Measurements from ENCODE around the gene HENMT1. TPM values are rescaled to one million over a fixed set of nuclear protein-coding genes. Genes with fewer than 3 reads are reported as not detected.
A peak's percentile ranks its signal among the peaks of the same experiment; 100 is the strongest.

HENMT1 gene
- total and polyA plus RNA-seq, 9 of the 15 experiments (the other 6 are each of a cell fraction or from before 2014, with no cell fraction given): not detected

DNA sequence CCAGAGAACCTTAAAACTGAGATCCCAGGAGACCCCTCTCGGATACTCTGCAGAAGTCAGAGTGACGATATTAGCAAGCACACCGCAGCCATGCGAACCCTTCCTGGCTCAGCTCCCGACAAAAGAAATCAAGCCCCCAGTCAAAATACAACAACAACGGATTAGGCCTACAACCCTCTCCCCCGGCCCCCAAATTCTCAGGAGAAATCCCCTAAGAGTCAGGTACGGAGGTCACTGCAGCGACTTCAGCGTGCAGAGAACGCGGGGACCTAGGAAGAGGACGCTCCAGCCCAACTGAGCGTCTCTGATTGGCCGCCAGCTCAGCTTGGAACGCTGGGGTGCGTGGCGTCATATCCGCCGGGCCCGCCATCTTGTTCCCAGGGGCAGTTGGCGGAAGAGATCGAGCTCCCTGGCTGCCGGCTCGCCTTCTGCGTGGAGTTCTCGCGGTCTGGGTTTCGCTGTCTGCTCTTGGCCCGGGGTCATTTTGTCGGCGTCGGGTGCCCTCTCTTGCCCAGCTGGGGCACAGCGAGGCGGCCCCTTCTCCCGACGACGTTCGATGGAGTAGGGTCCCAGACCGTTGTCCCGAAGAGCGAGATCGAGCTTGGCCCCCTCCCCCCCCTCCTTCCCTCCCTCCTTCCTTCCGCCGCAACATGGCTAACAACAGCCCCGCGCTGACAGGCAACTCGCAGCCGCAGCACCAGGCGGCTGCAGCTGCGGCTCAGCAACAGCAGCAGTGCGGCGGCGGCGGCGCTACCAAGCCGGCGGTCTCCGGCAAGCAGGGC is 31.2 kb upstream of the HENMT1 start, which contains the start of gene PRPF38B (continued):
- TF ChIP-seq, protein P1, sequence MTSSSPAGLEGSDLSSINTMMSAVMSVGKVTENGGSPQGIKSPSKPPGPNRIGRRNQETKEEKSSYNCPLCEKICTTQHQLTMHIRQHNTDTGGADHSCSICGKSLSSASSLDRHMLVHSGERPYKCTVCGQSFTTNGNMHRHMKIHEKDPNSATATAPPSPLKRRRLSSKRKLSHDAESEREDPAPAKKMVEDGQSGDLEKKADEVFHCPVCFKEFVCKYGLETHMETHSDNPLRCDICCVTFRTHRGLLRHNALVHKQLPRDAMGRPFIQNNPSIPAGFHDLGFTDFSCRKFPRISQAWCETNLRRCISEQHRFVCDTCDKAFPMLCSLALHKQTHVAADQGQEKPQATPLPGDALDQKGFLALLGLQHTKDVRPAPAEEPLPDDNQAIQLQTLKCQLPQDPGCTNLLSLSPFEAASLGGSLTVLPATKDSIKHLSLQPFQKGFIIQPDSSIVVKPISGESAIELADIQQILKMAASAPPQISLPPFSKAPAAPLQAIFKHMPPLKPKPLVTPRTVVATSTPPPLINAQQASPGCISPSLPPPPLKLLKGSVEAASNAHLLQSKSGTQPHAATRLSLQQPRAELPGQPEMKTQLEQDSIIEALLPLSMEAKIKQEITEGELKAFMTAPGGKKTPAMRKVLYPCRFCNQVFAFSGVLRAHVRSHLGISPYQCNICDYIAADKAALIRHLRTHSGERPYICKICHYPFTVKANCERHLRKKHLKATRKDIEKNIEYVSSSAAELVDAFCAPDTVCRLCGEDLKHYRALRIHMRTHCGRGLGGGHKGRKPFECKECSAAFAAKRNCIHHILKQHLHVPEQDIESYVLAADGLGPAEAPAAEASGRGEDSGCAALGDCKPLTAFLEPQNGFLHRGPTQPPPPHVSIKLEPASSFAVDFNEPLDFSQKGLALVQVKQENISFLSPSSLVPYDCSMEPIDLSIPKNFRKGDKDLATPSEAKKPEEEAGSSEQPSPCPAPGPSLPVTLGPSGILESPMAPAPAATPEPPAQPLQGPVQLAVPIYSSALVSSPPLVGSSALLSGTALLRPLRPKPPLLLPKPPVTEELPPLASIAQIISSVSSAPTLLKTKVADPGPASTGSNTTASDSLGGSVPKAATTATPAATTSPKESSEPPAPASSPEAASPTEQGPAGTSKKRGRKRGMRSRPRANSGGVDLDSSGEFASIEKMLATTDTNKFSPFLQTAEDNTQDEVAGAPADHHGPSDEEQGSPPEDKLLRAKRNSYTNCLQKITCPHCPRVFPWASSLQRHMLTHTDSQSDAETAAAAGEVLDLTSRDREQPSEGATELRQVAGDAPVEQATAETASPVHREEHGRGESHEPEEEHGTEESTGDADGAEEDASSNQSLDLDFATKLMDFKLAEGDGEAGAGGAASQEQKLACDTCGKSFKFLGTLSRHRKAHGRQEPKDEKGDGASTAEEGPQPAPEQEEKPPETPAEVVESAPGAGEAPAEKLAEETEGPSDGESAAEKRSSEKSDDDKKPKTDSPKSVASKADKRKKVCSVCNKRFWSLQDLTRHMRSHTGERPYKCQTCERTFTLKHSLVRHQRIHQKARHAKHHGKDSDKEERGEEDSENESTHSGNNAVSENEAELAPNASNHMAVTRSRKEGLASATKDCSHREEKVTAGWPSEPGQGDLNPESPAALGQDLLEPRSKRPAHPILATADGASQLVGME (CRISPR knock-in tag; IDR thresholded peaks at IDR 0.05): peak; percentile 42; the same call in 1 of the 2 replicates
- TF ChIP-seq ARID1B (IDR thresholded peaks at IDR 0.05) (no peak; the same call in 1 of the 2 replicates), NBN (IDR thresholded peaks at IDR 0.05; ENCODE audit: low read depth) (peak; percentile 86), FOSL1 (tag; conservative IDR thresholded peaks at IDR 0.05) (no peak; the same call in 1 of the 2 replicates), ZNF224 (CRISPR knock-in tag; IDR thresholded peaks at IDR 0.05) (no peak), ZNF79 (CRISPR knock-in tag; IDR thresholded peaks at IDR 0.05; ENCODE audit: low read depth) (no peak), SNRNP70 (optimal IDR thresholded peaks at IDR 0.05; ENCODE audit: low read depth, low read length) (no peak), SREBF2 (CRISPR knock-in tag; IDR thresholded peaks at IDR 0.05) (0 out of 2 replicates have a peak, but pooled peaks have one; percentile 83), SP1 (CRISPR knock-in tag; IDR thresholded peaks at IDR 0.05) (peak; percentile 86), MXI1 (IDR thresholded peaks at IDR 0.05; ENCODE audit: low read depth, low read length) (no peak), ZSCAN32 (CRISPR knock-in tag; IDR thresholded peaks at IDR 0.05) (0 out of 2 replicates have a peak, but pooled peaks have one; percentile 2), MTA3 (IDR thresholded peaks at IDR 0.05; ENCODE audit: borderline replicate concordance) (no peak; the same call in 1 of the 2 replicates), STAT5A (IDR thresholded peaks at IDR 0.05; ENCODE audit: borderline replicate concordance, low read length) (peak; percentile 20; the same call in 1 of the 2 replicates), CAMTA2 (CRISPR knock-in tag; conservative IDR thresholded peaks at IDR 0.05) (0 out of 2 replicates have a peak, but pooled peaks have one; percentile 65), BCOR (IDR thresholded peaks at IDR 0.05) (0 out of 2 replicates have a peak, but pooled peaks have one; percentile 27)
- TF ChIP-seq, protein P2, sequence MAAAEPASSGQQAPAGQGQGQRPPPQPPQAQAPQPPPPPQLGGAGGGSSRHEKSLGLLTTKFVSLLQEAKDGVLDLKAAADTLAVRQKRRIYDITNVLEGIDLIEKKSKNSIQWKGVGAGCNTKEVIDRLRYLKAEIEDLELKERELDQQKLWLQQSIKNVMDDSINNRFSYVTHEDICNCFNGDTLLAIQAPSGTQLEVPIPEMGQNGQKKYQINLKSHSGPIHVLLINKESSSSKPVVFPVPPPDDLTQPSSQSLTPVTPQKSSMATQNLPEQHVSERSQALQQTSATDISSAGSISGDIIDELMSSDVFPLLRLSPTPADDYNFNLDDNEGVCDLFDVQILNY (CRISPR knock-in tag; IDR thresholded peaks at IDR 0.05): no peak; the same call in 1 of the 2 replicates
- TF ChIP-seq, protein P3, sequence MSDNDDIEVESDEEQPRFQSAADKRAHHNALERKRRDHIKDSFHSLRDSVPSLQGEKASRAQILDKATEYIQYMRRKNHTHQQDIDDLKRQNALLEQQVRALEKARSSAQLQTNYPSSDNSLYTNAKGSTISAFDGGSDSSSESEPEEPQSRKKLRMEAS (CRISPR knock-in tag; IDR thresholded peaks at IDR 0.05): peak; percentile 61; the same call in 1 of the 2 replicates
- TF ChIP-seq, protein P4, sequence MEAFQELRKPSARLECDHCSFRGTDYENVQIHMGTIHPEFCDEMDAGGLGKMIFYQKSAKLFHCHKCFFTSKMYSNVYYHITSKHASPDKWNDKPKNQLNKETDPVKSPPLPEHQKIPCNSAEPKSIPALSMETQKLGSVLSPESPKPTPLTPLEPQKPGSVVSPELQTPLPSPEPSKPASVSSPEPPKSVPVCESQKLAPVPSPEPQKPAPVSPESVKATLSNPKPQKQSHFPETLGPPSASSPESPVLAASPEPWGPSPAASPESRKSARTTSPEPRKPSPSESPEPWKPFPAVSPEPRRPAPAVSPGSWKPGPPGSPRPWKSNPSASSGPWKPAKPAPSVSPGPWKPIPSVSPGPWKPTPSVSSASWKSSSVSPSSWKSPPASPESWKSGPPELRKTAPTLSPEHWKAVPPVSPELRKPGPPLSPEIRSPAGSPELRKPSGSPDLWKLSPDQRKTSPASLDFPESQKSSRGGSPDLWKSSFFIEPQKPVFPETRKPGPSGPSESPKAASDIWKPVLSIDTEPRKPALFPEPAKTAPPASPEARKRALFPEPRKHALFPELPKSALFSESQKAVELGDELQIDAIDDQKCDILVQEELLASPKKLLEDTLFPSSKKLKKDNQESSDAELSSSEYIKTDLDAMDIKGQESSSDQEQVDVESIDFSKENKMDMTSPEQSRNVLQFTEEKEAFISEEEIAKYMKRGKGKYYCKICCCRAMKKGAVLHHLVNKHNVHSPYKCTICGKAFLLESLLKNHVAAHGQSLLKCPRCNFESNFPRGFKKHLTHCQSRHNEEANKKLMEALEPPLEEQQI (IDR thresholded peaks at IDR 0.05): peak; percentile 75
